Measurements from ENCODE around the gene BCL7B. TPM values are rescaled to one million over a fixed set of nuclear protein-coding genes. Genes with fewer than 3 reads are reported as not detected.

Gene BCL7B
- total RNA-seq, 1 experiment from 2014 or later = 50.4 TPM

- H3K36me3 ChIP-seq (ENCODE audit: control insufficient read depth in 1 of 2, insufficient read depth in 2 of 2, low read length in 2 of 2) = peaks cover 59 to 72% of the 10 kb centered on the region in 2 experiments
- H3K4me2 ChIP-seq (ENCODE audit: low read length) = no peak overlapping the region
- TF ChIP-seq FOSL1 (IDR thresholded peaks at IDR 0.05; ENCODE audit: low read depth) (no peak), JUND (IDR thresholded peaks at IDR 0.05) (no peak), SRF (IDR thresholded peaks at IDR 0.05; ENCODE audit: low read depth) (no peak), RAD21 (IDR thresholded peaks at IDR 0.05; ENCODE audit: low read depth) (no peak), TCF7L2 (IDR thresholded peaks at IDR 0.05; ENCODE audit: borderline replicate concordance, extremely low read depth, insufficient read depth, insufficient read length) (no peak), CEBPB (IDR thresholded peaks at IDR 0.05; ENCODE audit: low read depth) (no peak), EGR1 (IDR thresholded peaks at IDR 0.05; ENCODE audit: low read depth) (no peak), CTCF (IDR thresholded peaks at IDR 0.05 in 2 of 3, conservative IDR thresholded peaks at IDR 0.05 in 1 of 3; ENCODE audit: borderline replicate concordance in 1 of 3, insufficient read depth in 1 of 3, low read depth in 2 of 3, low read length in 2 of 3) (no peak), EZH2 (IDR thresholded peaks at IDR 0.05) (no peak), POLR2A (IDR thresholded peaks at IDR 0.05; ENCODE audit: borderline replicate concordance, extremely low read depth, insufficient read depth, insufficient read length) (no peak), ELF1 (IDR thresholded peaks at IDR 0.05; ENCODE audit: borderline replicate concordance, low read depth) (no peak), EZH2phosphoT487 (IDR thresholded peaks at IDR 0.05; ENCODE audit: borderline replicate concordance) (no peak)
- TF ChIP-seq, protein P1, sequence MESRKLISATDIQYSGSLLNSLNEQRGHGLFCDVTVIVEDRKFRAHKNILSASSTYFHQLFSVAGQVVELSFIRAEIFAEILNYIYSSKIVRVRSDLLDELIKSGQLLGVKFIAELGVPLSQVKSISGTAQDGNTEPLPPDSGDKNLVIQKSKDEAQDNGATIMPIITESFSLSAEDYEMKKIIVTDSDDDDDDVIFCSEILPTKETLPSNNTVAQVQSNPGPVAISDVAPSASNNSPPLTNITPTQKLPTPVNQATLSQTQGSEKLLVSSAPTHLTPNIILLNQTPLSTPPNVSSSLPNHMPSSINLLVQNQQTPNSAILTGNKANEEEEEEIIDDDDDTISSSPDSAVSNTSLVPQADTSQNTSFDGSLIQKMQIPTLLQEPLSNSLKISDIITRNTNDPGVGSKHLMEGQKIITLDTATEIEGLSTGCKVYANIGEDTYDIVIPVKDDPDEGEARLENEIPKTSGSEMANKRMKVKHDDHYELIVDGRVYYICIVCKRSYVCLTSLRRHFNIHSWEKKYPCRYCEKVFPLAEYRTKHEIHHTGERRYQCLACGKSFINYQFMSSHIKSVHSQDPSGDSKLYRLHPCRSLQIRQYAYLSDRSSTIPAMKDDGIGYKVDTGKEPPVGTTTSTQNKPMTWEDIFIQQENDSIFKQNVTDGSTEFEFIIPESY (IDR thresholded peaks at IDR 0.05; ENCODE audit: extremely low read depth, insufficient replicate concordance, low read length) = no peak
- TF ChIP-seq, protein P2, sequence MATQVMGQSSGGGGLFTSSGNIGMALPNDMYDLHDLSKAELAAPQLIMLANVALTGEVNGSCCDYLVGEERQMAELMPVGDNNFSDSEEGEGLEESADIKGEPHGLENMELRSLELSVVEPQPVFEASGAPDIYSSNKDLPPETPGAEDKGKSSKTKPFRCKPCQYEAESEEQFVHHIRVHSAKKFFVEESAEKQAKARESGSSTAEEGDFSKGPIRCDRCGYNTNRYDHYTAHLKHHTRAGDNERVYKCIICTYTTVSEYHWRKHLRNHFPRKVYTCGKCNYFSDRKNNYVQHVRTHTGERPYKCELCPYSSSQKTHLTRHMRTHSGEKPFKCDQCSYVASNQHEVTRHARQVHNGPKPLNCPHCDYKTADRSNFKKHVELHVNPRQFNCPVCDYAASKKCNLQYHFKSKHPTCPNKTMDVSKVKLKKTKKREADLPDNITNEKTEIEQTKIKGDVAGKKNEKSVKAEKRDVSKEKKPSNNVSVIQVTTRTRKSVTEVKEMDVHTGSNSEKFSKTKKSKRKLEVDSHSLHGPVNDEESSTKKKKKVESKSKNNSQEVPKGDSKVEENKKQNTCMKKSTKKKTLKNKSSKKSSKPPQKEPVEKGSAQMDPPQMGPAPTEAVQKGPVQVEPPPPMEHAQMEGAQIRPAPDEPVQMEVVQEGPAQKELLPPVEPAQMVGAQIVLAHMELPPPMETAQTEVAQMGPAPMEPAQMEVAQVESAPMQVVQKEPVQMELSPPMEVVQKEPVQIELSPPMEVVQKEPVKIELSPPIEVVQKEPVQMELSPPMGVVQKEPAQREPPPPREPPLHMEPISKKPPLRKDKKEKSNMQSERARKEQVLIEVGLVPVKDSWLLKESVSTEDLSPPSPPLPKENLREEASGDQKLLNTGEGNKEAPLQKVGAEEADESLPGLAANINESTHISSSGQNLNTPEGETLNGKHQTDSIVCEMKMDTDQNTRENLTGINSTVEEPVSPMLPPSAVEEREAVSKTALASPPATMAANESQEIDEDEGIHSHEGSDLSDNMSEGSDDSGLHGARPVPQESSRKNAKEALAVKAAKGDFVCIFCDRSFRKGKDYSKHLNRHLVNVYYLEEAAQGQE (IDR thresholded peaks at IDR 0.05; ENCODE audit: low read depth) = no peak
- H3K4me3 ChIP-seq (replicated peaks in 1 of 2; ENCODE audit: low read depth in 1 of 2, low read length in 2 of 2) = no peak overlapping the region
- H3K27ac ChIP-seq (ENCODE audit: low read depth, low read length) = no peak overlapping the region
- BruUV-seq (replicated peaks) = no TSS peak
- DNase-seq (ENCODE audit: low read depth, low spot score) = no peak
- no peaks in the 10 kb centered on the region for H3K4me1 ChIP-seq (ENCODE audit: control insufficient read depth in 1 of 2, insufficient read depth in 2 of 2, low read length in 2 of 2)
- no peak for ATAC-seq
- no peaks in the 10 kb centered on the region for H3K9me2 ChIP-seq (ENCODE audit: insufficient read depth)
- H3K79me2 ChIP-seq (ENCODE audit: insufficient read depth, low read length) = peaks cover 90% of the 10 kb centered on the region
- no peaks in the 10 kb centered on the region for H3K27me3 ChIP-seq (ENCODE audit: insufficient read depth, low read length)
- RAD21 ChIA-PET (ENCODE audit: low non-redundant PET in 1 of 2, low total read pairs in 2 of 2, uncharacterized antibody in 2 of 2, unreplicated experiment in 2 of 2) = no interaction called here
- no peak overlapping the region for H3K9ac ChIP-seq (ENCODE audit: low read length)
- CTCF ChIA-PET = no interaction called here
- H4K20me1 ChIP-seq (ENCODE audit: insufficient read depth) = peaks cover 5% of the 10 kb centered on the region; the same call in 1 of the 2 replicates
- no peak overlapping the region for H2AFZ ChIP-seq (ENCODE audit: low read depth, low read length, poor library complexity, severe bottlenecking)
- POLR2A ChIA-PET = no interaction called here
- no peaks in the 10 kb centered on the region for H3K9me3 ChIP-seq (ENCODE audit: control insufficient read depth in 1 of 2, insufficient read depth in 1 of 2, low read depth in 1 of 2, low read length in 2 of 2)
- intact Hi-C loops (cut with micrococcal nuclease) = no loop called here
These were observed 54.3 kb downstream of the BCL7B start for GRCh38 chr7:73503229-73503628.
